Gastroesophageal sphincter (tissue), 4 donors: ENCODE results near the gene CCDC40. TPM values are rescaled to one million over a fixed set of nuclear protein-coding genes. Genes with fewer than 3 reads are reported as not detected.
"Not testable (repeated sequence)": the region's sequence is repeated elsewhere in the genome, so short reads cannot be mapped to it uniquely, and the experiment has no call there.

Experiments used
- ATAC-seq: fragments of 150-250 bp; one replicate; pipeline ENCODE4 v1.9.1; 2016; ENCODE audit warnings: mild to moderate bottlenecking, moderate library complexity
- H3K27ac ChIP-seq, 4 donors: fragments of 200-600 bp; sonication (generic) in 3 of 4; 1 replicate in 3 of 4; 2 replicates in 1 of 4; pipeline ENCODE4 v1.5.1; 2016 to 2019
- H3K27me3 ChIP-seq: fragments of 200-600 bp; sonication (generic); one replicate; pipeline ENCODE4 v1.5.1; 2019
- H3K36me3 ChIP-seq, 2 donors: fragments of 200-600 bp; sonication (generic); one replicate each; pipeline ENCODE4 v1.5.1; 2019; ENCODE audit warnings: control low read depth in 1 of 2
- H3K4me1 ChIP-seq, 3 donors: fragments of 200-600 bp; sonication (generic); 1 replicate in 2 of 3; 2 replicates in 1 of 3; pipeline ENCODE4 v1.5.1; 2016 to 2019; ENCODE audit warnings: control low read depth in 2 of 3
- H3K4me3 ChIP-seq, 2 donors: fragments of 200-600 bp; sonication (generic); one replicate each; pipeline ENCODE4 v1.5.1; 2019; ENCODE audit warnings: mild to moderate bottlenecking in 1 of 2, moderate library complexity in 1 of 2
- H3K9me3 ChIP-seq, 3 donors: fragments of 200-600 bp; sonication (generic); one replicate each; pipeline ENCODE4 v1.5.1; 2017 to 2019; ENCODE audit warnings: control low read depth in 2 of 3
- CTCF ChIP-seq, 4 experiments: fragments of 200-600 bp in 2 of 4; fragments of 450-650 bp in 2 of 4; sonication (generic) in 1 of 4; IDR thresholded peaks; one replicate each; pipeline ENCODE4 v1.5.1; 2017 to 2019; ENCODE audit warnings: antibody characterized with exemption in 4 of 4, mild to moderate bottlenecking in 2 of 4, moderate library complexity in 2 of 4
- EP300 ChIP-seq: sonication (generic); formaldehyde crosslinking; IDR thresholded peaks from one replicate; pipeline ENCODE4 v1.6.1; 2017; ENCODE audit warnings: antibody characterized with exemption, mild to moderate bottlenecking
- POLR2A ChIP-seq, 2 donors: fragments of 450-650 bp; IDR thresholded peaks; one replicate each; pipeline ENCODE4 v1.6.1; 2017; ENCODE audit warnings: antibody characterized with exemption in 2 of 2, mild to moderate bottlenecking in 2 of 2, moderate library complexity in 1 of 2
- POLR2AphosphoS5 ChIP-seq: sonication (generic); formaldehyde crosslinking; IDR thresholded peaks from one replicate; pipeline ENCODE4 v1.6.1; 2017; ENCODE audit warnings: antibody characterized with exemption
- WGBS, 2 donors: methylation state at CpG; one replicate each; pipeline ENCODE4 v1.1.5; 2018; ENCODE audit warnings: low coverage in 1 of 2; 5-methylcytosine and 5-hydroxymethylcytosine counted together
- total RNA-seq, 4 donors: library from RNA; depleted of rRNA; stranded (reverse); fragments of >200 nt; gene quantifications; one replicate each; pipeline ENCODE4 v1.1.0, GENCODE V29; 2016

The CCDC40 gene
- total RNA-seq, 4 donors from 2014 or later, result 4.3 to 17.3 (median 5.5) TPM

DNA sequence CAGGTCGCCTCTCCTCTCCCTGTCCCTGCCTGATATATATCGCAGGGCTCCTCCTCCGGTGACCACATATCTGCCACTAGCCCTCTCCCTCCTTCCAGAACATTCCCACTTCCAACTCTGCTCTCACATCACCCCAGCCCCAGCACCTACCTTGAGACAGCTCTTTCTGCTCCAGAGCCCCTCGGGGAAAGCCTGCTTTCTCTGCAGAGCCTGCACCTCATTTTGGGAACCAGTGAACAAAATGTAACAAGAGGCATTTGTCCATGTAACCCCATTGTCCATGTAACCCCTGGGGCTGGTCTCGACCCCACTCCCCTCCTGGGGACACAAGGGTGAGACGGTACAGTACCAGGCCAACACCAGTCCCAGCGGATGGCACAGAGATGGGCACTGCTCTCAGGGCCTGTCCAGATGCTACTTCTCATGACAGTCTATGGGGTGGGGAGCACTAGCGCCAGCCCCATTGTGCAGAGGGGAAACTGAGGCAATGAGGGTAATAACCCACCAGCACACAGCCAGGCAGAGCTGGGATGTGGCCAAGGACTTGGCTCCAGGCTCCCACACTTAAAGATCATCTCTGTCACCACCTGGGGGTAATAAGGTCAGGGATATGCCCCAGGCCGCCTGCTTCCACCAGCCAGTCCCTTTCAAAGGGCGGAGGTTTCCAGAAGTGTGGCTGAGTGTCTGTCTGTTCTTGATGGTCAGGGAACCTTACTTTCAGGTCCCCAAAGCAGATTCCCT lies 43.6 kb upstream of the CCDC40 start:
- WGBS, 2 donors, result 8 to 45% methylated on average over 3 to 4 of the region's 10 CpGs
- TF ChIP-seq CTCF (IDR thresholded peaks at IDR 0.05), result no peak
- no peak for TF ChIP-seq EP300
- TF ChIP-seq POLR2A (IDR thresholded peaks at IDR 0.05), result no peak
- TF ChIP-seq POLR2AphosphoS5, result no peak
- ATAC-seq, result no peak

DNA sequence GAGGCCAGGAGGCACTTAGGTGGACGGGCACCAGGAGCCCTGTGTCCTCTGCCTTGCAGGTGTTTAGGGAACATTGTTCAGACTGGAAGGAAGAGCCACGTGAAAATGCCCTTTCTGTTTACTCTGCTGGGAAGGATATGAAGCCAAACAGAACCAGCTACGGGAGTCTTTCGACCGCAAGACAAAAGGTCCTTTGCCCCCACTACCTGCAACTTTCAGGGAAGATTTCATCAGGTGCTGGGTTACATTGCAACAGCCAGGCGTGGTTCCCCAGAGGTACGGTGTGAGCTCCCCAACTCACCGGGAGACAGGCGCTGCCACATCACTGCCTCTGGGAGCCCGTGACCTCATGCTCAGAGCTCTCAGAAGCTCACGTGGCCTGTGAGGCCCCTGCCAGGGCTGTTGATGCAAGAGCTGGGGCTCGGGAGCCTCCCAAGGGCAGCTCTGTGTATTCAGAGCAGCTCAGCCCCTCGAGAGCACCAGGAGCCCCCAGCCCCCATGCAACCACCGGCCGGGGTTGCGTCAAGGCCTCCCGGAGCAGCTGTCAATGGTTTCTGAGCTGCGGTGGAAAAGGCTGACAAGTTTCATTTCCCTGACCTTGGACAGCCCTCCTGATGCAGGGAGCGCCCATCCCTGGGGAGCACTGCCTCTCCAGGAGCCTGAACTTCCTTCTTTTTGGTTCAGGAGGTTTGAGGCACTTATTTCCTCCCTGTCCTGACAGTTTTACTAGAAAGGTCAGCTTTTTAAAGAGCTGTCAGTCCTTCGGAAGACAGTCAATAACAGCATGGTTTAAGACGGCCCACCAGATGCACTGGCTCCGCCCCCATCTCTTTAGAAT lies 42.8 kb upstream of the CCDC40 start:
- WGBS, 2 donors, result 52 to 70% methylated on average over 2 to 7 of the region's 22 CpGs
- ATAC-seq, result peak; percentile 80
- H3K9me3 ChIP-seq, result no peaks in the 10 kb centered on the region
- H3K4me3 ChIP-seq, result no peak overlapping the region
- no peak overlapping the region for H3K27ac ChIP-seq
- H3K36me3 ChIP-seq, result no peaks in the 10 kb centered on the region
- no peak for TF ChIP-seq POLR2A (IDR thresholded peaks at IDR 0.05)
- TF ChIP-seq CTCF (IDR thresholded peaks at IDR 0.05), result no peak
- TF ChIP-seq EP300, result no peak
- TF ChIP-seq POLR2AphosphoS5, result no peak
- no peaks in the 10 kb centered on the region for H3K27me3 ChIP-seq
- peaks cover 0 to 40% (median 21%) of the 10 kb centered on the region in 3 donors for H3K4me1 ChIP-seq

More for the DNA sequence above, 43.6 kb upstream of the CCDC40 start:
- Histone ChIP-seq H3K4me1 (peaks cover 0 to 47% (median 21%) of the 10 kb centered on the region in 3 donors), H3K27me3 (no peaks in the 10 kb centered on the region), H3K27ac (peak overlapping the region in 3 of 4 donors; percentile 15 to 46 (median 17)), H3K4me3 (peak overlapping the region in 1 of 2 donors; percentile 50), H3K36me3 (no peaks in the 10 kb centered on the region), H3K9me3 (no peaks in the 10 kb centered on the region)

DNA sequence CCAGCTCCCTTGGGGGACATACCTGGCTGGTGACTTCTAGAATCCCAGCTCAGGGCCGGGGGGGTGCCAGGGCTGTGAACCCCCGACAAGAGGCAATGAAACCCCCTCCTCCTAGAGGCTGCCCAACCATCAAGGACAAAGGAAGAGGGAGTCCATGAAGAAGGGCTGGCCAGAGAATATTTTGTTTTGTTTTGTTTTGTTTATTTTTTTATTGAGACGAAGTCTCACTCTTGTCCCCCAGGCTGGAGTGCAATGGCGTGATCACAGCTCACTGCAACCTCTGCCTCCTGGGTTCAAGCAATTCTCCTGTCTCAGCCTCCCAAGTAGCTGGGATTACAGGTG lies 42.2 kb upstream of the CCDC40 start:
- H3K27ac ChIP-seq, result not testable (repeated sequence)

GRCh38 chr17:79994602-79995001 lies 41.8 kb upstream of the CCDC40 start:
- Histone ChIP-seq H3K36me3 (no peaks in the 10 kb centered on the region), H3K4me3 (no peak overlapping the region), H3K4me1 (peaks cover 0 to 35% (median 21%) of the 10 kb centered on the region in 3 donors), H3K9me3 (no peaks in the 10 kb centered on the region), H3K27ac (no peak overlapping the region), H3K27me3 (no peaks in the 10 kb centered on the region)
- ATAC-seq, result no peak
- WGBS, 2 donors, result 96% methylated on average over 8 of the region's 13 CpGs
- TF ChIP-seq POLR2A (IDR thresholded peaks at IDR 0.05) (no peak), POLR2AphosphoS5 (no peak), EP300 (no peak), CTCF (IDR thresholded peaks at IDR 0.05) (no peak)

More for the DNA sequence above, 42.2 kb upstream of the CCDC40 start:
- H3K4me3 ChIP-seq, ATAC-seq, H3K27me3 ChIP-seq, H3K36me3 ChIP-seq, H3K9me3 ChIP-seq: not testable (repeated sequence)
- WGBS, 2 donors, result 80 to 100% methylated on average over 1 to 2 of the region's 4 CpGs
- H3K4me1 ChIP-seq, result peaks cover 0 to 35% (median 21%) of the 10 kb centered on the region in 3 donors

DNA sequence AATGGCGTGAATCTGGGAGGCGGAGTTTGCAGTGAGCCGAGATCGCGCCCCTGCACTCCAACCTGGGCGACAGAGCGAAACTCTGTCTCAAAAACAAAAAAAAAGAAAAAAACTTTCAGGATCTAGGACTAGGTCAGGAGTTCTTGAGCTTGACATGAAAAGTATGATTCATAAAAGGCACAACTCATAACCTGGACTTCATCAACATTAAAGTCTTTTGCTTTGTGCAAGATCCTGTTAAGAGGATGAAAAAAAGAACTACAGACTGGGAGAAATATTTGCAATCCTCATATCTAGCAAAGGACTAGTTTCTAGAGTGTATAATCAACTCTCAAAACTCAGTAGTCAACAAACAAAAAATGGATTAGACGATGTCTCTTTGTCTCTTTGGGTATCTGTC lies 40.7 kb upstream of the CCDC40 start:
- H3K9me3 ChIP-seq, result no peaks in the 10 kb centered on the region
- no peak overlapping the region for H3K27ac ChIP-seq
- peaks cover 0 to 36% (median 21%) of the 10 kb centered on the region in 3 donors for H3K4me1 ChIP-seq
- TF ChIP-seq POLR2AphosphoS5, result no peak
- TF ChIP-seq POLR2A (IDR thresholded peaks at IDR 0.05), result no peak
- no peak for TF ChIP-seq CTCF (IDR thresholded peaks at IDR 0.05)
- no peak for TF ChIP-seq EP300
- no peaks in the 10 kb centered on the region for H3K27me3 ChIP-seq
- H3K4me3 ChIP-seq, result no peak overlapping the region
- WGBS, 2 donors, result 88 to 97% methylated on average over 1 to 8 of the region's 8 CpGs
- no peak for ATAC-seq
- no peaks in the 10 kb centered on the region for H3K36me3 ChIP-seq
